H9 (cell line): ENCODE results near the gene DIPK1B. TPM values are rescaled to one million over a fixed set of nuclear protein-coding genes. Genes with fewer than 3 reads are reported as not detected.
"Not testable (repeated sequence)": the region's sequence is repeated elsewhere in the genome, so short reads cannot be mapped to it uniquely, and the experiment has no call there.

Source experiments
- DNase-seq: peaks from one replicate; pipeline ENCODE4 v3.0.0-alpha.2; 2017
- H2AFZ ChIP-seq: one replicate; pipeline ENCODE4 v1.6.1; 2013; ENCODE audit warnings: mild to moderate bottlenecking, low read length, control low read depth, moderate library complexity
- H2AK5ac ChIP-seq: 2 replicates; pipeline ENCODE4 v1.6.1; 2013; ENCODE audit warnings: low read length, control low read depth, mixed read lengths; ENCODE audit not compliant: insufficient read length
- H2BK120ac ChIP-seq: one replicate; pipeline ENCODE4 v1.6.1; 2013; ENCODE audit warnings: low read depth, mild to moderate bottlenecking, low read length, control low read depth, inconsistent platforms; ENCODE audit not compliant: poor library complexity, severe bottlenecking
- H2BK12ac ChIP-seq: 2 replicates; pipeline ENCODE4 v1.6.1; 2013; ENCODE audit warnings: low read length, control low read depth, mixed read lengths, low read depth; ENCODE audit not compliant: insufficient read length
- H2BK15ac ChIP-seq: 2 replicates; pipeline ENCODE4 v1.6.1; 2013; ENCODE audit warnings: low read depth, low read length, control low read depth
- H2BK20ac ChIP-seq: one replicate; pipeline ENCODE4 v1.6.1; 2013; ENCODE audit warnings: low read depth, mild to moderate bottlenecking, low read length, control low read depth, inconsistent platforms; ENCODE audit not compliant: poor library complexity, severe bottlenecking
- H2BK5ac ChIP-seq: 2 replicates; pipeline ENCODE4 v1.6.1; 2013; ENCODE audit warnings: low read length, control low read depth, mixed read lengths; ENCODE audit not compliant: insufficient read length
- H3K14ac ChIP-seq: 2 replicates; pipeline ENCODE4 v1.6.1; 2013; ENCODE audit warnings: low read length, control low read depth; ENCODE audit not compliant: insufficient read depth
- H3K18ac ChIP-seq: 2 replicates; pipeline ENCODE4 v1.6.1; 2013; ENCODE audit warnings: low read depth, mild to moderate bottlenecking, mixed read lengths, low read length, control low read depth; ENCODE audit not compliant: insufficient read length
- H3K23ac ChIP-seq: 2 replicates; pipeline ENCODE4 v1.6.1; 2013; ENCODE audit warnings: low read length, control low read depth, mixed read lengths, low read depth; ENCODE audit not compliant: insufficient read length
- H3K23me2 ChIP-seq: 2 replicates; pipeline ENCODE4 v1.6.1; 2013; ENCODE audit warnings: low read depth, mild to moderate bottlenecking, mixed read lengths, low read length, control low read depth; ENCODE audit not compliant: insufficient read length, poor library complexity, severe bottlenecking
- H3K27ac ChIP-seq: 2 replicates; pipeline ENCODE4 v1.5.1; 2013; ENCODE audit warnings: low read length, control low read depth, mixed read lengths, low read depth; ENCODE audit not compliant: insufficient read length
- H3K27me3 ChIP-seq: 2 replicates; pipeline ENCODE4 v1.6.1; 2013; ENCODE audit warnings: low read length, control low read depth, inconsistent platforms; ENCODE audit not compliant: insufficient read depth
- H3K4ac ChIP-seq: 2 replicates; pipeline ENCODE4 v1.6.1; 2013; ENCODE audit warnings: low read depth, mild to moderate bottlenecking, control low read depth, inconsistent platforms, low read length, moderate library complexity
- H3K4me1 ChIP-seq: 2 replicates; pipeline ENCODE4 v1.6.1; 2013; ENCODE audit warnings: low read length, control low read depth, inconsistent platforms; ENCODE audit not compliant: insufficient read depth
- H3K4me2 ChIP-seq: 2 replicates; pipeline ENCODE4 v1.6.1; 2013; ENCODE audit warnings: low read length, control low read depth, mixed read lengths; ENCODE audit not compliant: insufficient read length, insufficient read depth
- H3K56ac ChIP-seq: 2 replicates; pipeline ENCODE4 v1.6.1; 2013; ENCODE audit warnings: low read depth, mild to moderate bottlenecking, mixed read lengths, low read length, control low read depth; ENCODE audit not compliant: insufficient read length
- H3K79me1 ChIP-seq: 2 replicates; pipeline ENCODE4 v1.6.1; 2013; ENCODE audit warnings: low read depth, mild to moderate bottlenecking, moderate library complexity, low read length, control low read depth, inconsistent platforms; ENCODE audit not compliant: insufficient read depth, poor library complexity, severe bottlenecking
- H3K79me2 ChIP-seq: 2 replicates; pipeline ENCODE4 v1.6.1; 2013; ENCODE audit warnings: low read length, control low read depth, inconsistent platforms; ENCODE audit not compliant: insufficient read depth
- H3K9ac ChIP-seq: 2 replicates; pipeline ENCODE4 v1.6.1; 2013; ENCODE audit warnings: low read length, control low read depth, mixed read lengths; ENCODE audit not compliant: insufficient read length; ENCODE audit errors: extremely low read depth
- H3K9me3 ChIP-seq: one replicate; pipeline ENCODE4 v1.6.1; 2013; ENCODE audit warnings: low read depth, low read length, inconsistent platforms; ENCODE audit not compliant: control insufficient read depth
- H3T11ph ChIP-seq: one replicate; pipeline ENCODE4 v1.6.1; 2013; ENCODE audit warnings: mild to moderate bottlenecking, low read length, control low read depth, inconsistent platforms
- H4K20me1 ChIP-seq: one replicate; pipeline ENCODE4 v1.6.1; 2013; ENCODE audit not compliant: control insufficient read depth, insufficient read length, insufficient read depth
- H4K5ac ChIP-seq: 2 replicates; pipeline ENCODE4 v1.6.1; 2013; ENCODE audit warnings: low read depth, mild to moderate bottlenecking, mixed read lengths, low read length, control low read depth; ENCODE audit not compliant: insufficient read length
- H4K8ac ChIP-seq: replicated peaks from 2 replicates; pipeline ENCODE4 v1.6.1; 2013; ENCODE audit warnings: low read length, control low read depth, mixed read lengths, low read depth; ENCODE audit not compliant: insufficient read length
- H4K91ac ChIP-seq: 2 replicates; pipeline ENCODE4 v1.6.1; 2013; ENCODE audit warnings: low read depth, mild to moderate bottlenecking, moderate library complexity, mixed read lengths, low read length, control low read depth; ENCODE audit not compliant: insufficient read length
- H3K27ac Mint-ChIP-seq, 3 experiments: 2 replicates in 2 of 3; 3 replicates in 1 of 3; pipeline ENCODE4 v1.8.0; 2020 to 2021; ENCODE audit warnings: mixed read lengths in 3 of 3, mild to moderate bottlenecking in 1 of 3, moderate library complexity in 1 of 3
- H3K27me3 Mint-ChIP-seq: 2 replicates; pipeline ENCODE4 v1.8.0; 2021; ENCODE audit warnings: low read depth, mild to moderate bottlenecking, moderate library complexity, mixed read lengths
- H3K36me3 Mint-ChIP-seq, 3 experiments: 2 replicates in 2 of 3; 3 replicates in 1 of 3; pipeline ENCODE4 v1.8.0; 2020 to 2021; ENCODE audit warnings: low read depth in 3 of 3, mixed read lengths in 3 of 3; ENCODE audit not compliant: insufficient read depth in 1 of 3
- H3K4me1 Mint-ChIP-seq, 2 experiments: 2 replicates each; pipeline ENCODE4 v1.8.0; 2020; ENCODE audit warnings: mixed read lengths in 2 of 2
- H3K4me3 Mint-ChIP-seq, 2 experiments: 2 replicates in 1 of 2; 3 replicates in 1 of 2; pipeline ENCODE4 v1.8.0; 2020 to 2021; ENCODE audit warnings: mild to moderate bottlenecking in 2 of 2, mixed read lengths in 2 of 2, moderate library complexity in 1 of 2
- H3K9me3 Mint-ChIP-seq, 2 experiments: 2 replicates in 1 of 2; 3 replicates in 1 of 2; pipeline ENCODE4 v1.8.0; 2020; ENCODE audit warnings: mild to moderate bottlenecking in 2 of 2, mixed read lengths in 2 of 2, moderate library complexity in 1 of 2
- WGBS: extraction: QIAGEN DNeasy Blood & Tissue Kit; methylation state at CpG from one replicate; pipeline ENCODE4 v1.1.7; 2013; ENCODE audit warnings: missing lambda C conversion rate, low lambda C conversion rate, mixed read lengths; ENCODE audit not compliant: insufficient read length; ENCODE audit errors: extremely low coverage; 5-methylcytosine and 5-hydroxymethylcytosine counted together
- total RNA-seq: library from RNA; stranded (reverse); gene quantifications from 2 replicates; pipeline ENCODE4 v1.2.1, GENCODE V29; 2021
- TF ChIP-seq, protein P1 (sequence below): fragments of 200-600 bp; sonication (generic); conservative IDR thresholded peaks from 3 replicates; pipeline ENCODE4 v1.8.0; 2021; ENCODE audit warnings: antibody characterized with exemption, mild to moderate bottlenecking

DIPK1B gene
- total RNA-seq, 1 experiment from 2014 or later: 40.3 TPM

DNA sequence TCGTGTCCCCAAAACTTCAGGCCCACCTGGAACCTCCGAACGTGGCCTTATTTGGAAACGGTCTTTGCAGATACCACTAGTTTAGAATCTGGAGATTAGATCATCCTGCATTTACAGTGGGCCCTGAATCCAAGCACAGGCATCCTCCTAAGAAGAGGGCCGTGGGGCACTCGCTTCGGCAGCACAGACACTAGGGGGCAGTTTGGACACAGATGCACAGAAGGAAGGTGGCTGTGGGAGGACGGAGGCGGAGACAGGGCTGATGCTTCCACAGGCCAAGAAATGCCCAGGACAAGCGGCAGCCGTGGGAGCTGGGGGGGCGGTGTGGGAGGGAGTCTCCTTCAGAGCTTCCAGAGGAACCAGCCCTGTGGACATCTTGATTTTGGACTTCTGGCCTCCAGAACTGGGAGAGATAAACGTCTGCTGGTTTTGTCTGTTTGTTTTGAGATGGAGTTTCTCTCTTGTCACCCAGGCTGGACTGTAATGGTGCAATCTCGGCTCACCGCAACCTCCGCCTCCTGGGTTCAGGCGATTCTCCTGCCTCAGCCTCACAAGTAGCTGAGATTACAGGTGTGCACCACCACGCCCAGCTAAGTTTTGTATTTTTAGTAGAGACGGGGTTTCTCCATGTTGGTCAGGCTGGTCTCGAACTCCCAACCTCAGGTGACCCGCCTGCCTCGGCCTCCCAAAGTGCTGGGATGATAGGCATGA is 48.6 kb downstream of the DIPK1B start:
- not testable (repeated sequence) for H2AFZ ChIP-seq, H3K9me3 Mint-ChIP-seq, H3K56ac ChIP-seq, H3K14ac ChIP-seq, H3K9ac ChIP-seq, H4K20me1 ChIP-seq, H4K91ac ChIP-seq, H3K27me3 ChIP-seq, H3K36me3 Mint-ChIP-seq, H2BK20ac ChIP-seq, H3K23me2 ChIP-seq, H4K5ac ChIP-seq, H4K8ac ChIP-seq, H3K27ac ChIP-seq, H3K9me3 ChIP-seq, H3K79me2 ChIP-seq, H3K4ac ChIP-seq, H3K4me2 ChIP-seq, H3K23ac ChIP-seq, H2AK5ac ChIP-seq, H3K79me1 ChIP-seq, H2BK12ac ChIP-seq, H2BK15ac ChIP-seq, H3K4me1 ChIP-seq, H3K27me3 Mint-ChIP-seq, H3T11ph ChIP-seq, H2BK5ac ChIP-seq, H2BK120ac ChIP-seq, H3K18ac ChIP-seq
- peak; percentile 67 for DNase-seq
- no CpG with 5 or more reads among the region's 22 CpGs for WGBS
- peak overlapping the region in 1 of 2 experiments; percentile 44; a peak in 2 of 5 replicates for H3K4me3 Mint-ChIP-seq
- TF ChIP-seq, protein P1, sequence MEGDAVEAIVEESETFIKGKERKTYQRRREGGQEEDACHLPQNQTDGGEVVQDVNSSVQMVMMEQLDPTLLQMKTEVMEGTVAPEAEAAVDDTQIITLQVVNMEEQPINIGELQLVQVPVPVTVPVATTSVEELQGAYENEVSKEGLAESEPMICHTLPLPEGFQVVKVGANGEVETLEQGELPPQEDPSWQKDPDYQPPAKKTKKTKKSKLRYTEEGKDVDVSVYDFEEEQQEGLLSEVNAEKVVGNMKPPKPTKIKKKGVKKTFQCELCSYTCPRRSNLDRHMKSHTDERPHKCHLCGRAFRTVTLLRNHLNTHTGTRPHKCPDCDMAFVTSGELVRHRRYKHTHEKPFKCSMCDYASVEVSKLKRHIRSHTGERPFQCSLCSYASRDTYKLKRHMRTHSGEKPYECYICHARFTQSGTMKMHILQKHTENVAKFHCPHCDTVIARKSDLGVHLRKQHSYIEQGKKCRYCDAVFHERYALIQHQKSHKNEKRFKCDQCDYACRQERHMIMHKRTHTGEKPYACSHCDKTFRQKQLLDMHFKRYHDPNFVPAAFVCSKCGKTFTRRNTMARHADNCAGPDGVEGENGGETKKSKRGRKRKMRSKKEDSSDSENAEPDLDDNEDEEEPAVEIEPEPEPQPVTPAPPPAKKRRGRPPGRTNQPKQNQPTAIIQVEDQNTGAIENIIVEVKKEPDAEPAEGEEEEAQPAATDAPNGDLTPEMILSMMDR: peak; percentile 57
- peaks cover 12 to 28% of the 10 kb centered on the region in 2 experiments; a peak in 3 of 4 replicates for H3K4me1 Mint-ChIP-seq
- peak overlapping the region in 1 of 3 experiments; percentile 85; a peak in 1 of 7 replicates for H3K27ac Mint-ChIP-seq
